HG03025 (cell line): Measurements from ENCODE around the gene ZNF136.

Experiments
- ATAC-seq: cut with Tn5 transposase; IDR thresholded peaks from one replicate; pipeline ENCODE4 v1.9.1; 2021; ENCODE audit warnings: mild to moderate bottlenecking, moderate library complexity; ENCODE audit not compliant: unreplicated experiment, low FRiP score

ZNF136 gene

DNA sequence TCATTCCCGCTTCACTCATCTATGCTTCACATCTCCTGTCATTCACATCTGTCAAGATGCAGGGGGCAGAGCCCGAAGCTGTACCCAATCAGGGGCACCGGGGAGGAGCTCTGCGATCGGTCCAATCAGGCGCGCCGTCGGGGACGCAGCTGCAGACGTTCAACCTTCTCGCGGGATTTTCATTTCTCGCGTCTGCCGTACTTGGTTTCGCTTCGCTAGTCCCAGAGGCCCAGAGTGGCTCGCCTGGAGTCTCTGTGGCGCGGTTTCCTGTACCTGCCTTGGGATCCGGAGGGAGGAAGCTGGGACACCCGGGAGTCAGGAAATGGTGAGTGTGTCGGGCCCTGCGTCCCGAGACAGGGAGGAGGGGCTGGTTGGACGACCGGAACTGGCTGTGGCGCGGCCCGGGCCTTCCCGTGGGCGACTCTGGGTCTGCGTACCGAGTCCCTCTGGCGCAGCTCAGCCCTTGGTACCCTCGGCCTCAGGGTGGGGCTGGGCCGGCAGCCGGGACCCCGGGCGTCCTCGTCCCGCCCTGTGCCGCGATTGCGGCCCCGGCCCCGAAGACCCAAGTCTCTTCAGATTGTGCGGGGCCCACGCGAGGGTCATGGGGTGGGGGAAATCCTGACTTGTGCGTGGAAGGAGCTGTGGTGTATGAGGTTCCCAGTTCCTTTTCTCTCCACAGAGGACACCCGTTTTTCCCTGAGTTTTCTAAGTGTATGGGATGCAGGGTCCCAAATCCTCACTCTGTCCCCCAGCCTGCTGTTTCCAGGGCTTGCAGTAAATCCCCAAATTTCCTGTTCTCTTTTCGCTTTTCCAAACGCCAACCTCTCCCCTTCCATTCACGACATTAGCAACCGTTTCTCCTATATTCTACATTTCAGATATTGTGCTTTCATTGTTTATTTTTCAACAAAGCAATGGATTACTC, at the start of gene ZNF136:
Gene ZNF136, plus strand, starts transcription at position 215 of the 925 bp plus-strand sequence. Its CDS starts 108 bp downstream, at position 323.
- peak; percentile 83 for ATAC-seq

DNA sequence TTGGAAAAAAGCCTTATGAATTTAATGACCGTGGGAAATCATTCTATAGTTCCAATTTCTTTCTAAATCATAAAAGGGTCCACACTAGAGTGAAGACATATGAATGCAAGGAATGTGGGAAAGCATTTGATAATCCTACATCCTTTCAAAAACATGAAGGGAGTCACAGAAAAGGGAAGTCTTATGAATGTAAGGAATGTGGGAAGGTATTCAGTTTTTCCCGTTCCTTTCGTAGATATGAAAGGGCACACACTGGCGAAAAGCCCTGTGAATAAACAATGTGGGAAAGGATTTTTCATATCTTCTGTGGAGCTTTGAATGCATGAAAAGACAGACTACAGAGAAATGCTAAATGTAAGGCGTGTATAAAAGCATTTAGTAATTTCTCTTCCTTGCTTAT, 49.8 kb upstream of the ZNF136 start:
- no peak for ATAC-seq

DNA sequence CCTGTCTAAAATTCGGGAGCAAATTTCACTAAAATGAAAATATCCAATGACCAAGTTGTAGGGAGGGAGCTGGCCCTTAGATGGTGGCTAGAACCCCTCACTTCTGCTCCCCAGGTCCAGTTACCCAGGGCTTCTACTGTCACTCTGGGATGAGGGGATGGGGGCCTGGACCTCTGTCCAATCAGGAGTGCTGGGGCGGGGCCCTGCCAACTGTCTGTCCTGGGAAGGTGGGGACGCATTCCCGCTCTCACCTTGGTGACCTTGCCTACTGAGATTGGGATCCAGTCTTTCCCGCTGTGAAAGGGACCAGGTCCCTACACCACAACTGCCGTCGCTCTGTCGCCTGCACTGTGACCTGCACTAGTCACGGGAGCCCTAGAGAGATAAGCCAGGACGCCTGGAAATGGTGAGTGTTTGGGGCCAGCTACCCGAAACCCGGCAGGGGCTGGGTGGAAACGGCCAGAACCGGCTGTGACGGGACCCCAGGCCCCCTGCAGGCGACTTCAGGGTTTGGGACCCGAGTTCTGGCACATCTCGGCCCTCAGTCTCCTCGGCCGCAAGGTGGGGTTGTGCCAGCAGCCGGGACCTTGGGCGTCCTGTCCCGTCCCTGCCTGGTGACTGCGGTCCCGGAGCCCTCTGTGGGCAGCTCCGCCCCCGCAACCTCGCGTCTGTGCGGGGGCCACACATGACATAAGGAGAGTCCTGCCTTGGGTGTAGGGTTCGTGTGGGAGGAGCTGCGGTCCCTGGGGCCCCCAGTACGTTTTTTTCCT, 45.5 kb upstream of the ZNF136 start:
- no peak for ATAC-seq

DNA sequence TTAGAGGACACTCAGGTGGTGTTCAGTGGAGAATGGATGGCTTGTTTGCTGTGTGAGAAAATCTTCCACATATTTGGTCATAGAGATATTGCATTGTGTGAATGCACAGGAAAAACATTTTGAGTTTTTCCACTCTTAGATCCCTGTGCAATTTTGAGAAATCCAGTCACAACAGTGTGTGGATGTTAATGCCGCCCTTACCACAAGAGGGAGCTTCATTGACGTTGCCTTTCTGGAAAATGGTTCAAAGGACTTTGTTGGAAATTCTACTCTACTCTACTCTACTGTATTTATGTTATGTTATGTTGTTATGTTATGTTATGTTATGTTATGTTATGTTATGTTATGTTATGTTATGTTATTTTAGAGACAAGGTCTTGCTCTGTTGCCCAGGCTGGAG, 36.2 kb upstream of the ZNF136 start:
- ATAC-seq: no peak

DNA sequence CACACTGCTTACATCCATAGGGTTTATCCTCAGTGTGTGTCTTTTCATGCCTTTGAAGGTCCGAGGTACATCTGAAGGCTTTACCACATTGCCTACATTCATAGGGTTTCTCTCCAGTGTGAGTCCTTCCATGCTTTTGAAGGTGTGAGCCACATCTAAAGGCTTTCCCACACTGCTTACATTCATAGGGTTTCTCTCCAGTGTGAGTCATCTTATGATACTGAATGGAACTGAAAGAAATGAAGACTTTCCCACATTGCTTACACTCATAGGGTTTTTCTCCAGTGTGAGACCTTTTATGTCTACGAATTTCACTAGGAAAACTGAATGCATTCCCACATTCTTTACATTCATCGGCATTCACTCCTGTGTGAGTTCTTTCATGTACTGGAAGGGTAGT, 29.8 kb upstream of the ZNF136 start:
- ATAC-seq: no peak

DNA sequence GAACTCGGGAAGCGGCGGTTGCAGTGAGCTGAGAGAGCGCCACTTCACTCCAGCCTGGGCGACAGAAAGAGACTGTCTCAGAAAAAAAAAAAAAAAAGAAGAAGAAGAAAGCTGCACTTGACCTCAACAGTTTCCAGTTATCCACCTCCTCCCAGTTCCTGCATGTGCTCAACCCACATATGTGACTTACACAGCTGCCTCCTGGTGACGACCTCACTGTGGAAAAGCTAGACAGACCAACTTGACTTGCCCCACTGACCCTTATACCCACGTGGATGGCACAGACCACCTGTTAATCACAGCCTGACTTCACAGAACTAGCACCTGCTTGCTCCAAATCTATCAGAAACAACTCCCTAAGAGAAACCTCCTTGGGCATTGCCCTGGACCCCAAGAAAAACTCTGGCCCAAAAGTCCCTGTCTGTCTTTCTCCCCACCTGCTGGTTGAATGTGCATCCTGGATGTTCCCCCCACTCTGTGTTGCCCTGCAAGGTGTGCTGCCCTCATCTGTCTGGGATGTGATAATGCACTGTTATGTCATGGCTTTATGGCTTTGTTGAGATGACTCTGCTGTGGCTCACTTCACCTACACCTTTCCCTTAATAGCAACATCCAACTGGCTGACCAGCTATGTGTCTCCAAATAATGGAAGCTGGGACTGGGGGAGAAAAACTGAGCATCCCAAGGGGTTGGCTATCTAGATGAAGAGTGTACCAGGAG, 25.5 kb upstream of the ZNF136 start:
- ATAC-seq: no peak

DNA sequence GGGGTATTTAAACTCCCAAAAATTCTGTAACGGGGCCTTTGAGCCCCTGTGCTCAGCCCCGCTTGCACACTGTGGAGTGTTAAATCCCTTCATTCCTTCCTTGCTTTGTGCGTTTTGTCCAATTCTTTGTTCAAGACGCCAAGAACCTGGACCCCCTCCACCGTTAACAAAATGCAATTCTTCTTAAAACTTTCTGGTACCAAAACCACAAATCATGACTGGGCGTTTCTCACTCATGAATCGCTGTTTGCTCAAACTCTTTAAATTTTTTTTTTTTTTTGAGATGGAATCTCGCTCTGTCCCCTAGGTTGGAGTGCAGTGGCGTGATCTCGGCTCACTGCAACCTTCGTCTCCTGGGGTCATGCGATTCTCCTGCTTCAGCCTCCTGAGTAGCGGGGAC, 23.6 kb upstream of the ZNF136 start:
- ATAC-seq: no peak

DNA sequence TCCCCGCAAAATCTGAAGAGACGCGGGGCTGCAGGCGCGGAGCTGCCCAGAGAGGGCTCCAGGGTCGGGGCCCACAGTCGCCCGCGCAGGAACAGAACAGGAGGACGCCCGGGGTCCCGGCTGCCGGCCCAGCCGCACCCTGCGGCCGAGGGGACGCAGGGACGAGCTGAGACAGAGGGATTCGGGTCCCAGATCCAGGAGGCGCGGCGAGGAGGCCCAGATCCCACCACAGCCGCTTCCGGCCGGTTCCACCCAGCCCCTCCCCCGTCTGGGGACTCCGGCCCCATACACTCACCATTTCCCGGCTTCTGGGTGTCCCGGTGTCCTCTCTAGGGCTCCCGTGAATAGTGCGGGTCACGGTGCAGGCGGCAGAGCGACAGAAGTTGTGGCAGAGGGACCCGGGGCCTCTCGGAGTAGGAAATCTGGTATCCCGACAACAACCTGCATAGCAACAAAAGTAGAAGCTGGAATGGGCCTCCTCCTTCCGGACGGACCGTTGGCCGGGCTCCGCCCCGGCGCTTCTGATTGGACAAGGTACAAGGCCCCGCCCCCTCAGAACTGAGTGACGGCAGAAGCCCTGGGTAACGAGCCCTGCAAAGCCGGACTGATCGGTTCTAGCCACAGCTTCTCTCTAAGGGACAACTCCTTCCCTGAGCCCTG, 22.9 kb upstream of the ZNF136 start, which contains the start of gene ZNF20:
Gene ZNF20, minus strand, starts transcription at position 466 of the 660 bp plus-strand sequence. Its CDS starts 168 bp downstream, at position 298.
- peak; percentile 87 for ATAC-seq

DNA sequence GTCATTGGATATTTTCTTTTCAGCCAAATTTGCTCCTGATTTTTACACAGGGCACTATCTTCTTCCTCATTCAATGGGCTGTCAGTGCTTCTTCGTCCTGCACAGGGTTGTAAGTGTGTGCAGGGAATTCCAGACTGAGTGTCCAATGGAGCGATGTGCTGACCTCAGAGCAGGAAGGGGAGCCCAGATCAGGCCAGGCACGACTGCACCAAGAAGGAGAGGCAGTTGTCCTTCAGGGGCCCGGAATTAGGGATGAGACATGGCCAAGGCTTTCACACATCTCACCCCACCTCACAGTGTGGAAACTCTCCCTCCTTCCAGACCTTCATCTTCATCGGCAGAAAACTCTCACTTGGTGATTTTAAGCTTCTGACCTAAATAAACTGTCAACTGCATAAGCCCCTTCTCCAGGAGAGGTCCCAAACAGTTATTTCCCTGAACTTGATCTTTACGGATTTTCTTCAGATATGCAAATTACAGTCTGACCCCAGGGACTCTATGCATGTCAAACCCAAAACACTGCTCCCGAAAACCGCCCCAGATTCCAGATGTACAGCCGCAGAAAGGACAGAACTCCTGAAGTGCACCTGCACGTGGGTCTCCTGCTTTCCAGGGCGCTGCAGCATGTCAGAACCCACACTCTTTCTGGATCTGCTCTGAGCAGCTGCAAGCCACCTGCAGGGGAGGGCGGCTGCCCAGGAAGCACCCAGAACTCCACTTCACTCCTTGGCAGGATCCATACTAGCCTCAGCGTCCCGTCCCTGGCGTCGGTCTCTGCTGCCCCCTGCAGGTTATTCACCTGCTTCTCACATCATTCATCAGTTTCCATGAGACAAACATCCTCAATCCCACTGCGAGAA, 22.1 kb upstream of the ZNF136 start:
- ATAC-seq: peak; percentile 14

DNA sequence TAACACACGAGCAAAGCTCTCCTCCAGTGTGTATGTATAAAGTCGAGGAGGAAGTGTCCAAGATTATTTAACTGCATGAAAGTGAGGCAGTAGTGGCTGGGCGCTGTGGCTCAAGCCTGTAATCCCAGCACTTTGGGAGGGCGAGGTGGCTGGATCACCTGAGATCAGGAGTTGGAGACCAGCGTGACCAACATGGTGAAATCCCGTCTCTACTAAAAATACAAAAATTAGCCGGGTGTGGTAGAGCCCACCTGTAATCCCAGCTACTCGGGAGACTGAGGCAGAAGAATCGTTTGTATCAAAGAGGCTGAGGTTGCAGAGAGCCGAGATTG, 21.5 kb upstream of the ZNF136 start:
- ATAC-seq: no peak

DNA sequence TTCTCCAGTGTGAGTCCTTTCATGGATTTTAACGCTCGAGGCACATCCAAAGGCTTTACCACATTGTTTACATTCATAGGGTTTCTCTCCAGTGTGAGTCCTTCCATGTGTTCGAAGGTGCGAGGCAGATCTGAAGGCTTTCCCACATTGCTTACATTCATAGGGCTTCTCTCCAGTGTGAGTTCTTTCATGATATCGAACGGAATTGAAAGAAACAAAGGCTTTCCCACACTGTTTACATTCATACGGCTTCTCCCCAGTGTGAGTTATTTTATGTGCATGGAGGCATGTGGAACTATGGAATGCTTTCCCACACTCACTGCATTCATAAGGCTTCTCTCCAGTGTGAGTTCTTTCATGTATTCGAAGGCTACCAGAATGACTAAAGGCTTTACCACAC, 17.5 kb upstream of the ZNF136 start:
- no peak for ATAC-seq

DNA sequence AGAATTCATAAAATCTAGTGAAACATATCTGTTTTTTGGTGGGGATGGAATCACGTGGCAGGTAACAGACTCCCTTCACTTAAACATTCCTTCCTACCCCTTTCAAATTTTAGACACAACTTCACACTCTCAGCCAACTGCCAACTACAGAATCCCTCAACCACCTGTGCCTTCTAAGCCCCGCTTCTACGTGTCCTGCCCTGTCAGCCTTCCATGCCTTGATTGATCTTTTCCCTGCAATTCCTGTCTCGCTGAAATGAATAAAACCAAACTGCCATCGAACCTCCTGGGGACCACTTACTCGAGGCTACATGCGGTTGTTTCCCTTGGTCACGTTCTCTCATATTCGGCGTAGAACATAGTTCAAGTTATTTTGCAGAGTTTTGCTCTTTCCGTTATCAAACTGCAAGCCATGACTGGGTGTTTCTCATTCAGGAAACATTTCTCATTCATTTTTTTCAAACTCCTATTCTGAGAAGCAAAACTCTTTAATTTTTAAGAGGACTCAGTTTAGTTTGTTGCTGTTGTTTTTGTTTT, 7.5 kb upstream of the ZNF136 start:
- ATAC-seq: no peak

DNA sequence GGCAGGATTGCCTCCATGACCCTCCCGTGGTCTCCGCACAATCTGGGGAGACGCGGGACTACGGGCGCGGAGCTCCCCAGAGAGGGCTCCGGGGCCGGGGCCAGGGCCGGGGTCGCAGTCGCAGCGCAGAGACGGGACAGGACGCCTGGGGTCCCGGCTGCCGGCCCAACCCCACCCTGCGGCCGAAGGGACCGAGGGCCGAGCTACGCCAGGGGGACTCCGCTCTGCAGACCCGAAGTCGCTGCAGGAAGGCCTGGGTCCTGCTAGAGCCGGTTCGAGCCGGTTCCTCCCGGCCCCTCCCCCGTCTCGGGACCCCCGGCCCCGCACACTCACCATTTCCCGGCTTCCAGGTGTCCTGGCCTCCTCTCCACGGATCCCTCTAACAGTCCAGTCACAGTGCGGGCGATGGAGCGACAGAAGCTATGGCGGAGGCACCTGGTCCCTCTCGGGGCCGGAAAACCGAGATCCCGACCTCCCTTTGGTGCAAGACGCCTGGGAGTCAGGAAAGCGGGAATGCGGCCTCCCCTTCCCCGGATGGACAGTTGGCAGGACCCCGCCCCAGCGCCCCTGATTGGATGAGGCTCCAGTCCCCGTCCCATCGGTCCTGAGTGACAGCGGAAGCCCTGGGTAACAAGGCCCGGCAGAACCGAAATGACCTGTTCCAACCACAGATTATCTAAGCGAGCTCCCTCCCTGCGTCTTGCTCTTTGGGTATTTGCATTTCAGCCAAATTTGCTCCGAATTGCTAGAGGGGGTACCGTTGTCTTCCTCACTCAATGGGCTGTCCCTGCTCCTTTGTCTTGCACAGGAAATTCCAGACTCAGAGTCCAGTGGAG, 6.5 kb upstream of the ZNF136 start, which contains the start of gene ZNF625:
Gene ZNF625, minus strand, starts transcription at position 512 of the 836 bp plus-strand sequence. Its CDS starts 176 bp downstream, at position 336.
- no peak for ATAC-seq

DNA sequence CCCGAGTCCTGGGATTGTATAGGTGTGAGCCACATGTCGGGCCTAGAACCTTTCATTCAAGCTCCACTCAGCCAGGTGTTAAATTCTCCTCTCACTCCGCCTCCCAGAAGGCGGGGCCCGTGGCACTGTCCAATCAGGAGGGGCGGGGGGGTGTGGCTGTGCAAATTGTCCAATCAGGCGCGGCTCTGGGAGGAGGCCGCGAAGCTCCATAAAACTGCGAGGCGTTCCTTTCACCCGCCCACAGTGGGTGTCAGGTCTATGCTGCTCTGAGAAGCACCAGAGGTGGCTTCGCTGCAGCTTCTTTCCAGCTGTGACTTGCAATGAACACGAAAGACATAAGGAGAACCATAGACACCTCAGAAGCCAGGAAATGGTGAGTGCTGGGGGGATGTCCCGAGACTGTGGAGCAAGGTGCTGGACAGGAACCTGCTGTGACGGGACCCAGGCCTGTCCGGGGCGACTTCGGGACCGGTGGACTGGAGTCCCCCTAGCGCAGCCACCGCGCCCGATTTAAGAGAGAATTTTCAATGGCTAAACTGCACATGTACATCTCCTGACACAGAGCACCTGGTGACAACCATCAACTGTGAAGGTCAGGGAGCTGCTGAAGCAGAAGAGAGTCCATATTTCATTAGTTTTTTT, 3.0 kb upstream of the ZNF136 start:
- no peak for ATAC-seq

DNA sequence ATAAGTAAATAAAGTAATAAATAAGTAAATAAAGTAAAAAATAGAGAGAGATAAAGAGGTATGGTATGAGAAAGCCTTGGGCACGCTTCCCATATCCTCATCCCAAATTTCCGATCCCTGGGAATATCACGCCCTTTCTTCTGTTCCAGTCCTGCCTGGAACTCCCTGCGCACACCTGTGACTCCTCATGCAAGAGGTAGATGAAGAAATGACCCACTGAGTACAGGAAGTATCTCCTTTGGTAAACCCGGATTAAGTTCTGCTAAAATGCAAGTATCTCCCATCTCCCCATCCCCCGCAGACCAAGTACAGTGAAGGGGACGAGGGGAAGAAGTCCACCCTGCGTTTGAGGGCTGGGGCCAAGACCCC, 399 bp upstream of the ZNF136 start:
- no peak for ATAC-seq

DNA sequence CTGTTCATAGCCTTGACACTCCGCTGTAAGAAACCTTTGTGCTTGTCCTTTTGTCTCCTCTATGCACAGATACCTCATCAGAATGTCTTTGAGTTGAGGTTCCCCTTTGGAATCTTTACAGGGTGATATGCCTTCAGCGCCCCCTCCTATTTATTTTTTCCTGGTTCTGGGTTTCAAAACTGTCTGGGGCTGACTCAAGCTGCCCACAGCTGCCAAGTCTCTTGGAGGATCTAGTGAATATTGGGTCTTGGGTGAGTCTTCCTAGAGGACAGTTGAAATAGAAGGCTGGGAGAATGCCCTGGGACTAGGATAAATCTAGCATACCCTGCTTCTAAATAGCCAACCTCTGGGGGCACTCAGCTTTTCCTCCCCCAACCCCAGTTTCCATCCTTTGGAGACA, 930 bp downstream of the ZNF136 start:
- ATAC-seq: no peak

DNA sequence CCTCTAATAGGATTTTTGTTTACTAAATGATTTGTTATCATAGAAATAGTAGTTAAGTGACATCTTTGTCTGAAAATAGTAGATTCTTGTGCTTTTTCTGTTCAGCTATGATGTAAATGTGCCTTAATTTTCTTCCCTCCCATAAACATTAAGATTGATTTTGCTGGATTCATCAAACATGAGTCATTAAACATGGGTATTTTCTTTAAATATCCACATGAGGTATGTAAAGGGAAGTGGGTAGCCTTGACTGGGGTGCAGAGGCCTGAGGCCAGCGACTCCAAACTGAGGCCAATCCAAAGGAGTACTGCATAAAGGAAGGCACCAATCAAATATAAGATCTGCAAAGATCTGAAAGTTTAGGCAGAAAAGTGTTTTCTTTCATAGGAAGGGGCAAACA, 3.7 kb downstream of the ZNF136 start:
- no peak for ATAC-seq

DNA sequence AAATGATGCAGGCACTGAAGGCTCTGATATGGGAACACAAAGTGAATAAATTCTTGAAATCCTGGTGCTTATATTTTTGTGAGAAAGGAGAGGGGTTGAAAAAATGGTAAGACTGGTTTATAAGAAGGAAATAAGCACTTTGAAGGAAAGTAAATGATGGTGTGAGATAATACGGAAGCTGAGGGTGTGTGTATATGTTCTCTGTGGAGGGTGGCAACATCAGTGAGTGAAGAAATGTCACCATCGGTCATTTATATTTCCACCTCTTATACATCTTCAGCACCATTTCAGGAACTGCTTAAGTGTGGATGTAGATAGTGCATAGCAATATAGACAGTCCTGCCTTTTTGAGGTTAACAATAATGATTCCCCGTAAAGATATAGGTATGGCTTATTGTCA, 17.5 kb downstream of the ZNF136 start:
- ATAC-seq: no peak
